Vagina (tissue), 2 donors: ENCODE results near the gene HEPHL1.

Source experiments
- CTCF ChIP-seq, 3 experiments: fragments of 450-650 bp in 2 of 3; fragments of 200-600 bp in 1 of 3; sonication (generic) in 1 of 3; IDR thresholded peaks; one replicate each; pipeline ENCODE4 v1.5.1; 2017 to 2019; ENCODE audit warnings: antibody characterized with exemption in 3 of 3, mild to moderate bottlenecking in 2 of 3, moderate library complexity in 2 of 3
- POLR2A ChIP-seq, 2 donors: fragments of 450-650 bp; IDR thresholded peaks; one replicate each; pipeline ENCODE4 v1.6.1; 2017; ENCODE audit warnings: antibody characterized with exemption in 2 of 2, mild to moderate bottlenecking in 2 of 2, moderate library complexity in 2 of 2
- POLR2AphosphoS5 ChIP-seq, 2 donors: sonication (generic); formaldehyde crosslinking; IDR thresholded peaks; one replicate each; pipeline ENCODE4 v1.9.0; 2017; ENCODE audit warnings: antibody characterized with exemption in 2 of 2, mild to moderate bottlenecking in 2 of 2, low read depth in 1 of 2; ENCODE audit not compliant: insufficient read depth in 1 of 2

GRCh38 chr11:94111660-94112059 is 90.5 kb downstream of the HEPHL1 start:
- TF ChIP-seq CTCF (IDR thresholded peaks at IDR 0.05) (no peak), POLR2A (IDR thresholded peaks at IDR 0.05) (no peak), POLR2AphosphoS5 (IDR thresholded peaks at IDR 0.05; ENCODE audit: insufficient read depth in 1 of 2, low read depth in 1 of 2) (no peak)
